Suprapubic skin (tissue), 4 donors: ENCODE measurements around the gene ATRX.

Experiments used
- POLR2A ChIP-seq, 2 donors: fragments of 450-650 bp; IDR thresholded peaks; one replicate each; pipeline ENCODE4 v1.6.1; 2017; ENCODE audit warnings: antibody characterized with exemption in 2 of 2, mild to moderate bottlenecking in 2 of 2, moderate library complexity in 2 of 2
- POLR2AphosphoS5 ChIP-seq, 3 donors: sonication (generic); formaldehyde crosslinking; IDR thresholded peaks; one replicate each; pipeline ENCODE4 v1.6.1; 2017; ENCODE audit warnings: antibody characterized with exemption in 3 of 3
- TF ChIP-seq, protein P1 (sequence below), 2 donors: fragments of 200-600 bp in 1 of 2; fragments of 450-650 bp in 1 of 2; sonication (generic) in 1 of 2; IDR thresholded peaks; one replicate each; pipeline ENCODE4 v1.5.1; 2016 to 2019; ENCODE audit warnings: antibody characterized with exemption in 2 of 2, mild to moderate bottlenecking in 1 of 2, moderate library complexity in 1 of 2

DNA sequence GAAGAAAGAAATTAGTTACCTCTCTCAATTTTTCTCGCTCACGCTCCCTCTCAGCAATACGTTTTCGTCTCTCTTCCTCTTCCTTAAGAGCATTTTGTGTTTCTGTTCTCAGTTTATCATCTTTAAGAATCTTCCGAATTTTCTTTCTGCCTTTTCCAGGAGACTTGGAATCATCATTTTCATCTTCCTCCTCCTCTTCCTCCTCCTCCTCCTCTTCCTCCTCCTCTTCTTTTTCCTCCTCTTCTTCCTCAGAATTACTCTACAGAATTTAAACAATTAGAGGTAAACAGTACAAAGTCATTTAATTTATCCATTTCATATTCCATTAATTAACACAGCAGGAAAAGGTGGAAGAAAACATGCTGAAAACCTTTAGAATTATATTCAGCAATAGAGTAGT lies 133.9 kb downstream of the ATRX start:
- TF ChIP-seq, protein P1, sequence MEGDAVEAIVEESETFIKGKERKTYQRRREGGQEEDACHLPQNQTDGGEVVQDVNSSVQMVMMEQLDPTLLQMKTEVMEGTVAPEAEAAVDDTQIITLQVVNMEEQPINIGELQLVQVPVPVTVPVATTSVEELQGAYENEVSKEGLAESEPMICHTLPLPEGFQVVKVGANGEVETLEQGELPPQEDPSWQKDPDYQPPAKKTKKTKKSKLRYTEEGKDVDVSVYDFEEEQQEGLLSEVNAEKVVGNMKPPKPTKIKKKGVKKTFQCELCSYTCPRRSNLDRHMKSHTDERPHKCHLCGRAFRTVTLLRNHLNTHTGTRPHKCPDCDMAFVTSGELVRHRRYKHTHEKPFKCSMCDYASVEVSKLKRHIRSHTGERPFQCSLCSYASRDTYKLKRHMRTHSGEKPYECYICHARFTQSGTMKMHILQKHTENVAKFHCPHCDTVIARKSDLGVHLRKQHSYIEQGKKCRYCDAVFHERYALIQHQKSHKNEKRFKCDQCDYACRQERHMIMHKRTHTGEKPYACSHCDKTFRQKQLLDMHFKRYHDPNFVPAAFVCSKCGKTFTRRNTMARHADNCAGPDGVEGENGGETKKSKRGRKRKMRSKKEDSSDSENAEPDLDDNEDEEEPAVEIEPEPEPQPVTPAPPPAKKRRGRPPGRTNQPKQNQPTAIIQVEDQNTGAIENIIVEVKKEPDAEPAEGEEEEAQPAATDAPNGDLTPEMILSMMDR (IDR thresholded peaks at IDR 0.05): no peak
- no peak for TF ChIP-seq POLR2A (IDR thresholded peaks at IDR 0.05)
- no peak for TF ChIP-seq POLR2AphosphoS5 (IDR thresholded peaks at IDR 0.05)
